GM06990 (cell line): ENCODE measurements around the gene OR5AL1.
"Not testable (repeated sequence)": the region's sequence is repeated elsewhere in the genome, so short reads cannot be mapped to it uniquely, and the experiment has no call there.

ENCODE experiments used
- DNase-seq: peaks from one replicate; pipeline ENCODE4 v3.0.0-alpha.2; 2011; ENCODE audit not compliant: insufficient read length; ENCODE audit errors: extremely low read depth
- H3K27me3 ChIP-seq: replicated peaks from 2 replicates; pipeline ENCODE4 v1.6.0; 2011; ENCODE audit warnings: low read length; ENCODE audit not compliant: control insufficient read depth, insufficient read depth
- H3K36me3 ChIP-seq: 2 replicates; pipeline ENCODE4 v1.5.1; 2011; ENCODE audit warnings: low read length; ENCODE audit not compliant: control insufficient read depth, insufficient read depth
- H3K4me3 ChIP-seq: replicated peaks from 2 replicates; pipeline ENCODE4 v1.5.1; 2011; ENCODE audit warnings: low read depth, mild to moderate bottlenecking, control low read depth, low read length
- TF ChIP-seq, protein P1 (sequence below): IDR thresholded peaks from 2 replicates; pipeline ENCODE4 v1.5.1; 2011; ENCODE audit warnings: low read length, control low read depth, mild to moderate bottlenecking, inconsistent platforms; ENCODE audit not compliant: insufficient read depth, poor library complexity, severe bottlenecking

The OR5AL1 gene

DNA sequence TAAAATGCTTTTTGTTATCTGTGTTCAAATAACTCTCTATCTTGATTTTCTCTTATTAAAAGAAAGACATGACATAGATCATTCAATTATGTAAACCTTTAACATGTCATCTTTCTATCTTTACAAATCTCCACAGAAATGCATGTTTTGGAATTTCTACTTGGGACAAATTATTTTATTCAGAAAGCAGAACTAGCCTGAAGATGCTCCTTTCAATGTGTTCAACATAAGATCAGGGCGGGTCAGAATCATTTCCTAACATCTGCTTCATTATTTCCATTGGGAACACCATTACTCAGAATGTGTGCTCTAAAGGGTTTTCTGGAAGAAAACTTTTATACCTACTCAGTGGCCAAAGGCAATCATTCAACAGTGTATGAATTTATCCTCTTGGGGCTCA, at the start of gene OR5AL1:
Gene OR5AL1 (plus strand): TSS at position 301 of the 400 bp plus-strand sequence.
- Histone ChIP-seq H3K36me3 (no peaks in the 10 kb centered on the region), H3K4me3 (no peak within 1 kb of the TSS), H3K27me3 (no peaks in the 10 kb centered on the region)
- TF ChIP-seq, protein P1, sequence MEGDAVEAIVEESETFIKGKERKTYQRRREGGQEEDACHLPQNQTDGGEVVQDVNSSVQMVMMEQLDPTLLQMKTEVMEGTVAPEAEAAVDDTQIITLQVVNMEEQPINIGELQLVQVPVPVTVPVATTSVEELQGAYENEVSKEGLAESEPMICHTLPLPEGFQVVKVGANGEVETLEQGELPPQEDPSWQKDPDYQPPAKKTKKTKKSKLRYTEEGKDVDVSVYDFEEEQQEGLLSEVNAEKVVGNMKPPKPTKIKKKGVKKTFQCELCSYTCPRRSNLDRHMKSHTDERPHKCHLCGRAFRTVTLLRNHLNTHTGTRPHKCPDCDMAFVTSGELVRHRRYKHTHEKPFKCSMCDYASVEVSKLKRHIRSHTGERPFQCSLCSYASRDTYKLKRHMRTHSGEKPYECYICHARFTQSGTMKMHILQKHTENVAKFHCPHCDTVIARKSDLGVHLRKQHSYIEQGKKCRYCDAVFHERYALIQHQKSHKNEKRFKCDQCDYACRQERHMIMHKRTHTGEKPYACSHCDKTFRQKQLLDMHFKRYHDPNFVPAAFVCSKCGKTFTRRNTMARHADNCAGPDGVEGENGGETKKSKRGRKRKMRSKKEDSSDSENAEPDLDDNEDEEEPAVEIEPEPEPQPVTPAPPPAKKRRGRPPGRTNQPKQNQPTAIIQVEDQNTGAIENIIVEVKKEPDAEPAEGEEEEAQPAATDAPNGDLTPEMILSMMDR: no peak
- DNase-seq: no peak

DNA sequence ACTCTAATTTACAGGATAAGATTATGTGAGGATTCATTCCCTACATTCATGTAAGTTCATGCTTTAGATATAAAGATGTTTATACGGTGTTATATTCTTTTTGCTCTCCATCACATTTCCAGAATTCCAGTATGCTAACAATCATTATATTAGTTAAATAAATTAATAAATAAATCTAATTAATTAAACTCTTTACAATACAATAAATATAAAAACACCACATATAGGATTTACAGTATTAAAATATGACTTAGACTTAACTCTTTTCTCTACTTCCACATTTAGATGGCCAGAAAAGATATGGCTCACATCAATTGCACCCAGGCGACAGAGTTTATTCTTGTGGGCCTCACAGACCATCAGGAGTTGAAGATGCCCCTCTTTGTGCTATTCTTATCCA, 37.2 kb upstream of the OR5AL1 start, which contains the start of gene OR8U1:
Gene OR8U1 (plus strand): TSS at position 301 of the 400 bp plus-strand sequence. CDS start 0 bp downstream, at position 301.
- H3K36me3 ChIP-seq: no peaks in the 10 kb centered on the region
- TF ChIP-seq, protein P1: no peak
- no peak for DNase-seq
- no peaks in the 10 kb centered on the region for H3K27me3 ChIP-seq
- no peak within 1 kb of the TSS for H3K4me3 ChIP-seq

DNA sequence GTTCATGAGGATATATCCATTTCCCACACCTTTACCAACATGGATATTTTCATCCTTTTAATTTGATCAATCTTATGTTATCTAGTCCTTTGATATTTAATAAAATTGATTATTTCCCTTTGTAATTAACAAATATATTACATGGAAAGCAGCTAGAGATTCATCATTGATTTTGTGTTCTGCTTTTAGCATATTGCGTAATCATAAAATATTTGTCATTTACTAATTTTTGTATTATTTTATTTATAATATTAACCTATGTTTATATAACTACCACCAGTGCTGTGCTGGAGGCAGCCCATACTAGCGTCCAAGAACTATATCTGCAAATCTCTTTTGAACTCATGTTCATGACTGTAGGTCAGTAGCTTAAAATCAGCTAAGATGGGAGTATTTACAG, 32.4 kb upstream of the OR5AL1 start:
- Histone ChIP-seq H3K27me3 (no peaks in the 10 kb centered on the region), H3K4me3 (no peak overlapping the region), H3K36me3 (no peaks in the 10 kb centered on the region)
- TF ChIP-seq, protein P1: no peak
- no peak for DNase-seq

DNA sequence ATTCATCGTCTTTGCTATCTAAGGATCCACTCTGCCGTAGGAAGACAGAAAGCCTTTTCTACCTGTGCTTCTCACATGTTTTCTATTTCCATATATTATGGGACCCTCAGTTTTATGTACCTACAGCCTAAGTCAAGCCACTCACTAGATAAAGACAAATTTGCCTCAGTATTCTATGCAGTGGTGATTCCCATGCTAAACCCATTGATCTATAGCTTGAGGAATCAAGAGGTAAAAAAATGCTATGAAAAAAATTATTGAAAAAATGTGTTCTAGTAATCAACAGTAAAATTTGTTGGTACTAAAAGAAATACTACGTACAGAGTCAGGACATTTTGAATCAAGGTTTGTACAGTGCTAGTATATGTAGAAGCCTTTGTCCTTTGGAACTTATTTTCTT, 18.1 kb upstream of the OR5AL1 start:
- no peak for DNase-seq
- TF ChIP-seq, protein P1: no peak
- no peaks in the 10 kb centered on the region for H3K27me3 ChIP-seq
- H3K36me3 ChIP-seq: no peaks in the 10 kb centered on the region
- H3K4me3 ChIP-seq: no peak overlapping the region

DNA sequence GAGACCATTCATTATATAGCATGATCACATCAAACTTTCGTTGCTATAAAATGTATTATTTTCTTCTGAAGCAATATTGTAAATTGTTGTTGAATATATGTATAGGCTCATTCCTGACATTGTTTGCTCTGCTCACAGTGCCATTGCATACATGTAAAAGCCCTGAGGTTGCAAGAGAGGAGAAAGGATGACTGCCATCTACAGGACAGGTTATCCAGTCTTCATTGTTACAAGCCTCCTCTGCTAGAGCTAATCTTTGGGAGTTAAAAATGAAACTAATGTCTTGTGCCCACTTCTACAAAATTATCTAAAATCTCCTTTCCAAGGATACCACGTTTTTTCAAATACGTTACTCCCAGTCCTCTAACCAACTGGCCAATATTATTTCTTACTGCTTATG, 16.4 kb upstream of the OR5AL1 start:
- DNase-seq: no peak
- no peak overlapping the region for H3K4me3 ChIP-seq
- H3K36me3 ChIP-seq: no peaks in the 10 kb centered on the region
- H3K27me3 ChIP-seq: no peaks in the 10 kb centered on the region
- TF ChIP-seq, protein P1: peak; percentile 11

DNA sequence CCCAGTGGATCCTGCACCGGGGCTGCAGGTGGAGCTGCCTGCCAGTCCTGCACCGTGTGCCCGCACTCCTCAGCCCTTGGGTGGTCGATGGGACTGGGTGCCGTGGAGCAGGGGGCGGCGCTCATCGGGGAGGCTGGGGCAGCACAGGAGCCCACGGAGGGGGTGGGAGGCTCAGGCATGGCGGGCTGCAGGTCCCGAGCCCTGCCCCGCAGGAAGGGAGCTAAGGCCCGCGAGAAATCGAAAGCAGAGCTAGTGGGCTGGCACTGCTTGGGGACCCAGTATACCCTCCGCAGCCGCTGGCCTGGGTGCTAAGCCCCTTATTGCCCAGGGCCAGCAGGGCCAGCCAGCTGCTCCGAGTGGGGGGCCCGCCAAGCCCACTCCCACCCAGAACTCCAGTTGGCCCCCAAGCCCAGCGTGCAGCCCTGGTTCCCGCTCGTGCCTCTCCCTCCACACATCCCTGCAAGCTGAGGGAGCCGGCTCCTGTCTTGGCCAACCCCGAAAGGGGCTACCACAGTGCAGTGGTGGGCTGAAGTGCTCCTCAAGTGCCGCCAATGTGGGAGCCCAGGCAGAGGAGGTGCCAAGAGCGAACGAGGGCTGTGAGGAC, 10.5 kb upstream of the OR5AL1 start:
- H3K4me3 ChIP-seq, H3K36me3 ChIP-seq, H3K27me3 ChIP-seq, DNase-seq: not testable (repeated sequence)
